Measurements from ENCODE around the gene SETD4.

SETD4 gene

DNA sequence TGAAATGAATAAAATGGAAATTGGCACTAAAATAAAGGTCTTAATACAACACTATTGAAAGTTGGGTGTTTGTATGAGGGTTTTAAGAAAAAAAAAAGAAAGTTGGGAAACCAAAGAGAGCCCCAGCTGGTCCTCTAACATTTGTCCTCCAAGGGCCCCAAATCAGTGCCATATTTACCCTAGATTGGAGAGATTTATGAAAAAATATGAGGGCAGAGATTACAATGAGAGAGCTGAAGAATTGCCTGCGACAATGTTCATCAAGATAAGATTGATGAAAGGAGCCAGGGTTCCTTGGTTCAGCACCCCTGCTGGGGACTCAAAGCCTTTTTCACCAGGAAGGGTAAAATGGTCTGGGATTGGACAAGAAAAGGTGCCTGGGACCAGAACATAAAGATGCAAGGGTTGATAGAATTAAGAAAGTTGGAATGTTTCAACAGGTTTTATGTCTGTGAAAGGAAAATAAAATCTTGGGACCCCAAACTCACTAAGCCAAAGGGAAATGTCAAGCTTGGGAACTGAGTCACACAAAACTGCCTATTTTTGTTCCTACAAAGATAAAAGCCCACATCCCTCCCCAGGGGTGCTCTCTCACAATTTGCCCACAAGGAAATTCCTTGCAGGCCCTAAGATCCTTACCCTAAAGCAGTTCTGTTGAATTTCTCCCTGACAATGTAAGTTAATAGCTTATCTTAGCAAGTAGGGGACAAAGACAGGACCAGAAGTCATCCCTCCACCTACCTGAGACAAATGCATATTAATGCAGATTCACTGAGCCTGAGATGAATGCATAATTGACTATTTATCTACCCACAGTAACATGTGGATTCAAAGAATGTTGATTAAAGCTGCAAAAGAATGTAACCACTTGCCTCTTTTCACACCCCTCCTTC lies 36.3 kb upstream of the SETD4 start:
- DNase-seq = peak; percentile 87

DNA sequence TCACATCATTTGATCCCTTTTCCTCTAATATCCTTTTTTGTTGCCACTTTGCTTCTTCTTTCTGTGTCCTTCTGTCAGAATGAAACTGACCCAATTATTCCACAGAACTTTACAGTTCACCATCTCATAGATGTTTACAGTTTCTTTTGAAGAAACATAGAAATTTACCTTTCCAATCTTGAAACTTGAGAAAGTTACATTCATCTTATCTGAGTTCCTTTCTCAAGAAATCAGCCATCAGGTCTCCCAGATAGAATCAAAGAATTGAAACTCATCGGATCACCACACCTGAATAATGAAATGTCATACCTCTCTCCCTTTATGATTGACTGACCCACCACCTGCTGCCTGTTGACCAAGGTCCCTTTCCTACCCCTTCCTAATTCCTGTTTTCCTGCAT lies 33.2 kb upstream of the SETD4 start:
- no peak overlapping the region for H4K8ac ChIP-seq (ENCODE audit: low read depth, low read length)
- no peak overlapping the region for H3K23ac ChIP-seq (ENCODE audit: low read length)
- H3K4me2 ChIP-seq (ENCODE audit: low read length) = no peak overlapping the region
- H3K79me1 ChIP-seq (ENCODE audit: low read length) = no peaks in the 10 kb centered on the region
- H2BK5ac ChIP-seq (ENCODE audit: low read length) = no peak overlapping the region
- H4K5ac ChIP-seq (ENCODE audit: low read length) = no peak overlapping the region
- H2BK120ac ChIP-seq (ENCODE audit: low read depth, low read length) = no peak overlapping the region
- H3K4ac ChIP-seq (ENCODE audit: low read depth, low read length) = no peak overlapping the region
- H3K79me2 ChIP-seq (ENCODE audit: control insufficient read depth, insufficient read depth, low read length) = no peaks in the 10 kb centered on the region
- no peak overlapping the region for H3K9ac ChIP-seq (ENCODE audit: low read length)
- no peak overlapping the region for H3K27ac ChIP-seq (ENCODE audit: low read depth, low read length)
- peaks cover 2% of the 10 kb centered on the region for H3K36me3 ChIP-seq (ENCODE audit: control insufficient read depth, insufficient read depth, low read length)
- H3K4me1 ChIP-seq (ENCODE audit: control insufficient read depth, low read depth, low read length) = peaks cover 1% of the 10 kb centered on the region
- DNase-seq = no peak
- H3K56ac ChIP-seq (ENCODE audit: low read length) = no peak overlapping the region
- no peak overlapping the region for H2AK5ac ChIP-seq (ENCODE audit: low read length)
- no peaks in the 10 kb centered on the region for H3K27me3 ChIP-seq (ENCODE audit: insufficient read depth, low read length, poor library complexity)
- no peak overlapping the region for H3K4me3 ChIP-seq (ENCODE audit: low read length)
- WGBS (ENCODE audit: extremely low coverage, insufficient coverage, low lambda C conversion rate) = no CpG with 5 or more reads among the region's 1 CpG
- H2BK15ac ChIP-seq (replicated peaks; ENCODE audit: low read depth) = no peak overlapping the region
- H3K18ac ChIP-seq (ENCODE audit: low read length) = no peak overlapping the region

More for the DNA sequence above, 36.3 kb upstream of the SETD4 start:
- Histone ChIP-seq H2AK5ac (ENCODE audit: low read length) (no peak overlapping the region), H2BK15ac (replicated peaks; ENCODE audit: low read depth) (no peak overlapping the region), H2BK120ac (ENCODE audit: low read depth, low read length) (peak overlapping the region; percentile 97), H3K36me3 (ENCODE audit: control insufficient read depth, insufficient read depth, low read length) (peaks cover 2% of the 10 kb centered on the region), H3K9ac (ENCODE audit: low read length) (no peak overlapping the region), H3K4me2 (ENCODE audit: low read length) (no peak overlapping the region), H3K79me1 (ENCODE audit: low read length) (no peaks in the 10 kb centered on the region), H3K56ac (ENCODE audit: low read length) (no peak overlapping the region), H3K4me1 (ENCODE audit: control insufficient read depth, low read depth, low read length) (peaks cover under 1% of the 10 kb centered on the region), H3K27me3 (ENCODE audit: insufficient read depth, low read length, poor library complexity) (no peaks in the 10 kb centered on the region), H3K4ac (ENCODE audit: low read depth, low read length) (peak overlapping the region; percentile 16), H4K8ac (ENCODE audit: low read depth, low read length) (peak overlapping the region; percentile 65), H2BK5ac (ENCODE audit: low read length) (no peak overlapping the region), H3K27ac (ENCODE audit: low read depth, low read length) (peak overlapping the region; percentile 97), H3K23ac (ENCODE audit: low read length) (no peak overlapping the region), H3K79me2 (ENCODE audit: control insufficient read depth, insufficient read depth, low read length) (no peaks in the 10 kb centered on the region), H4K5ac (ENCODE audit: low read length) (no peak overlapping the region), H3K4me3 (ENCODE audit: low read length) (no peak overlapping the region), H3K18ac (ENCODE audit: low read length) (peak overlapping the region; percentile 97)
- no CpG with 5 or more reads among the region's 1 CpG for WGBS (ENCODE audit: extremely low coverage, insufficient coverage, low lambda C conversion rate)

DNA sequence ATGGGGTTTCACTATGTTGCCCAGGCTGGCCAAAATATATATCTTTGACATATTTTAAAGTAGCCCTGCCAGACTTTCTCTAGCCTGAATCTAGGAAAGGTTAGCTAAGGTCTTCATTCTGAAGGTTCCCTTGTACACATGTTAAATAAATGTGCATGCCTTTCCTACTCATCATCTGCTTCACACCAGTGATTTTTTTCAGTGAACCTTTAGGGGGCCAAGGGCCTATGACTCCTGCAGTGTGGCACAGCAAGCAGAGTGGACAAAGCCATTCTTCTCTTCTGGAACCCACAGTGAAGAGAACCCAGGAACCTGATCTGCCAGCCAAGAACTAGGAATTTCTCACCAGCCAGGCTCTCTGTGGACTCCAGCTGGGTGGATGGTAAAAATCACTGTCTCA lies 32.4 kb upstream of the SETD4 start:
- H3K36me3 ChIP-seq (ENCODE audit: control insufficient read depth, insufficient read depth, low read length) = peaks cover 2% of the 10 kb centered on the region
- H3K4ac ChIP-seq (ENCODE audit: low read depth, low read length) = no peak overlapping the region
- peaks cover 1% of the 10 kb centered on the region for H3K4me1 ChIP-seq (ENCODE audit: control insufficient read depth, low read depth, low read length)
- no peak overlapping the region for H3K4me2 ChIP-seq (ENCODE audit: low read length)
- no peak for DNase-seq
- no peak overlapping the region for H2BK5ac ChIP-seq (ENCODE audit: low read length)
- H3K27ac ChIP-seq (ENCODE audit: low read depth, low read length) = no peak overlapping the region
- H3K27me3 ChIP-seq (ENCODE audit: insufficient read depth, low read length, poor library complexity) = no peaks in the 10 kb centered on the region
- H3K9ac ChIP-seq (ENCODE audit: low read length) = no peak overlapping the region
- peak overlapping the region; percentile 51 for H2AK5ac ChIP-seq (ENCODE audit: low read length)
- no peak overlapping the region for H3K4me3 ChIP-seq (ENCODE audit: low read length)
- H3K79me2 ChIP-seq (ENCODE audit: control insufficient read depth, insufficient read depth, low read length) = no peaks in the 10 kb centered on the region
- H3K79me1 ChIP-seq (ENCODE audit: low read length) = no peaks in the 10 kb centered on the region
- no peak overlapping the region for H3K18ac ChIP-seq (ENCODE audit: low read length)
- H2BK120ac ChIP-seq (ENCODE audit: low read depth, low read length) = no peak overlapping the region
- H4K8ac ChIP-seq (ENCODE audit: low read depth, low read length) = no peak overlapping the region
- no peak overlapping the region for H4K5ac ChIP-seq (ENCODE audit: low read length)
- H3K23ac ChIP-seq (ENCODE audit: low read length) = no peak overlapping the region
- no peak overlapping the region for H3K56ac ChIP-seq (ENCODE audit: low read length)
- no peak overlapping the region for H2BK15ac ChIP-seq (replicated peaks; ENCODE audit: low read depth)

- Histone ChIP-seq H4K8ac (ENCODE audit: low read depth, low read length) (no peak overlapping the region), H2AK5ac (ENCODE audit: low read length) (no peak overlapping the region), H3K27ac (ENCODE audit: low read depth, low read length) (no peak overlapping the region), H3K23ac (ENCODE audit: low read length) (no peak overlapping the region), H3K79me2 (ENCODE audit: control insufficient read depth, insufficient read depth, low read length) (no peaks in the 10 kb centered on the region), H3K4ac (ENCODE audit: low read depth, low read length) (peak overlapping the region; percentile 25), H3K79me1 (ENCODE audit: low read length) (no peaks in the 10 kb centered on the region), H3K4me1 (ENCODE audit: control insufficient read depth, low read depth, low read length) (peaks cover 4% of the 10 kb centered on the region), H2BK15ac (replicated peaks; ENCODE audit: low read depth) (no peak overlapping the region), H2BK5ac (ENCODE audit: low read length) (no peak overlapping the region), H3K4me3 (ENCODE audit: low read length) (no peak overlapping the region), H3K4me2 (ENCODE audit: low read length) (no peak overlapping the region), H4K5ac (ENCODE audit: low read length) (no peak overlapping the region), H3K27me3 (ENCODE audit: insufficient read depth, low read length, poor library complexity) (no peaks in the 10 kb centered on the region), H2BK120ac (ENCODE audit: low read depth, low read length) (no peak overlapping the region), H3K36me3 (ENCODE audit: control insufficient read depth, insufficient read depth, low read length) (peaks cover 2% of the 10 kb centered on the region), H3K56ac (ENCODE audit: low read length) (no peak overlapping the region), H3K9ac (ENCODE audit: low read length) (no peak overlapping the region), H3K18ac (ENCODE audit: low read length) (no peak overlapping the region)
- no CpG with 5 or more reads among the region's 3 CpGs for WGBS (ENCODE audit: extremely low coverage, insufficient coverage, low lambda C conversion rate)
- DNase-seq = no peak
These were observed 29.6 kb upstream of the SETD4 start for GRCh38 chr21:36089946-36090345.

- no peak overlapping the region for H4K8ac ChIP-seq (ENCODE audit: low read depth, low read length)
- peak overlapping the region; percentile 78 for H2AK5ac ChIP-seq (ENCODE audit: low read length)
- H3K4me3 ChIP-seq (ENCODE audit: low read length) = no peak overlapping the region
- no CpG with 5 or more reads among the region's 6 CpGs for WGBS (ENCODE audit: extremely low coverage, insufficient coverage, low lambda C conversion rate)
- no peak overlapping the region for H2BK120ac ChIP-seq (ENCODE audit: low read depth, low read length)
- H3K4me2 ChIP-seq (ENCODE audit: low read length) = no peak overlapping the region
- H3K23ac ChIP-seq (ENCODE audit: low read length) = no peak overlapping the region
- H2BK5ac ChIP-seq (ENCODE audit: low read length) = no peak overlapping the region
- peaks cover 4% of the 10 kb centered on the region for H3K4me1 ChIP-seq (ENCODE audit: control insufficient read depth, low read depth, low read length)
- DNase-seq = peak; percentile 56
- no peaks in the 10 kb centered on the region for H3K79me1 ChIP-seq (ENCODE audit: low read length)
- H3K9ac ChIP-seq (ENCODE audit: low read length) = no peak overlapping the region
- H3K27ac ChIP-seq (ENCODE audit: low read depth, low read length) = no peak overlapping the region
- no peak overlapping the region for H3K4ac ChIP-seq (ENCODE audit: low read depth, low read length)
- H3K18ac ChIP-seq (ENCODE audit: low read length) = no peak overlapping the region
- no peaks in the 10 kb centered on the region for H3K79me2 ChIP-seq (ENCODE audit: control insufficient read depth, insufficient read depth, low read length)
- H3K56ac ChIP-seq (ENCODE audit: low read length) = no peak overlapping the region
- no peak overlapping the region for H2BK15ac ChIP-seq (replicated peaks; ENCODE audit: low read depth)
- H4K5ac ChIP-seq (ENCODE audit: low read length) = no peak overlapping the region
- no peaks in the 10 kb centered on the region for H3K36me3 ChIP-seq (ENCODE audit: control insufficient read depth, insufficient read depth, low read length)
- H3K27me3 ChIP-seq (ENCODE audit: insufficient read depth, low read length, poor library complexity) = no peaks in the 10 kb centered on the region
These were observed 27.2 kb upstream of the SETD4 start for GRCh38 chr21:36087362-36088138.
